ENCODE results near the gene DDX1. TPM values are rescaled to one million over a fixed set of nuclear protein-coding genes. Genes with fewer than 3 reads are reported as not detected.

The DDX1 gene
- total RNA-seq, 1 experiment from 2014 or later = 62.6 TPM

DNA sequence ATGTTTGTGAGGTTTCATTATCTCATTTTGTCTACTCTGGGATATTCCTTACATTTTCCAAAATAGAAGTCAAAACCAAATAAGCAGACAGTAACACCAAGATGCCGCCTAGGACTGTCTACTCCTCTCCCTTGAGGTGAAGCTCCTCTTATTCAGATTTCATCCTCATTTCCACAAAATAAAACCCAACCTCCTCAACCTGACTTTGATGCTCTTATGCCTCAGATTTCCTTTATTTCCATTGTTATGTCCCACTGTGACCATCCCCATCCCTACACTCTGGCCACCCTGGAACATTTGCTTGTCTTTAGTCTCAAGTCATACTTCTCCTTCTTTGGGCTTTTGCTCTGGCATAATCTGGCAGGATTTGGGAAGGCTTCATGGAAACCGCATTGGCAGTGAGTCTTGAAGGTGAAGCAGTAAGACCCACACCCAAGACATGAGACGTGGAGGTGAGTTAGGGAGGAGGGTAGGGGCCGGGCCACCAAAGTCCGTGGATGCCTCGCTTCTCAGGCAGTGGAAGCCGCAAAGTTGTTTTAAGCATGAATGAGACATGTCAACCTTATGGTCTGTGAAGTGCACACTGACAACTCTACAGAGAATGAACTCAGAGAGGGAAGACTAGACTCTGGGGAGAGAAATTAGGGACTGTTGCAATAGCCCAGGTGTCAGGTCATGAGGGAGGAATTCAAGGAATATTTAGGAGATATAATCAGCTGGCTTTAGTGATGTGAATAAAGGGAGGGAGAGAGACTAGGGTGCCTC lies 63.6 kb downstream of the DDX1 start:
- Histone ChIP-seq H3K9ac (ENCODE audit: low read length) (no peak overlapping the region), H2AFZ (ENCODE audit: low read length) (no peak overlapping the region), H3K36me3 (ENCODE audit: low read depth, low read length) (no peaks in the 10 kb centered on the region), H3K4me3 (ENCODE audit: low read length) (no peak overlapping the region), H3K9me2 (replicated peaks; ENCODE audit: low read length) (no peaks in the 10 kb centered on the region), H3F3A (ENCODE audit: low read length, unreplicated experiment) (no peaks in the 10 kb centered on the region), H3K9me3 (ENCODE audit: low read length) (no peaks in the 10 kb centered on the region), H3K27ac (ENCODE audit: low read length) (no peak overlapping the region), H4K20me1 (ENCODE audit: low read length) (no peaks in the 10 kb centered on the region), H3K4me2 (ENCODE audit: low read length) (no peak overlapping the region), H3K4me1 (ENCODE audit: insufficient read depth, low read length) (no peaks in the 10 kb centered on the region), H3K79me2 (ENCODE audit: low read length) (no peaks in the 10 kb centered on the region), H3K27me3 (ENCODE audit: low read length) (peaks cover 96% of the 10 kb centered on the region)
- DNase-seq (no peak), ATAC-seq (no peak)
- POLR2A ChIA-PET (ENCODE audit: unreplicated experiment) = no interaction called here
- intact Hi-C loops (cut with micrococcal nuclease) = no loop called here
- TF ChIP-seq EZH2phosphoT487 (IDR thresholded peaks at IDR 0.05; ENCODE audit: borderline replicate concordance, low read length) = no peak
- TF ChIP-seq, protein P1, sequence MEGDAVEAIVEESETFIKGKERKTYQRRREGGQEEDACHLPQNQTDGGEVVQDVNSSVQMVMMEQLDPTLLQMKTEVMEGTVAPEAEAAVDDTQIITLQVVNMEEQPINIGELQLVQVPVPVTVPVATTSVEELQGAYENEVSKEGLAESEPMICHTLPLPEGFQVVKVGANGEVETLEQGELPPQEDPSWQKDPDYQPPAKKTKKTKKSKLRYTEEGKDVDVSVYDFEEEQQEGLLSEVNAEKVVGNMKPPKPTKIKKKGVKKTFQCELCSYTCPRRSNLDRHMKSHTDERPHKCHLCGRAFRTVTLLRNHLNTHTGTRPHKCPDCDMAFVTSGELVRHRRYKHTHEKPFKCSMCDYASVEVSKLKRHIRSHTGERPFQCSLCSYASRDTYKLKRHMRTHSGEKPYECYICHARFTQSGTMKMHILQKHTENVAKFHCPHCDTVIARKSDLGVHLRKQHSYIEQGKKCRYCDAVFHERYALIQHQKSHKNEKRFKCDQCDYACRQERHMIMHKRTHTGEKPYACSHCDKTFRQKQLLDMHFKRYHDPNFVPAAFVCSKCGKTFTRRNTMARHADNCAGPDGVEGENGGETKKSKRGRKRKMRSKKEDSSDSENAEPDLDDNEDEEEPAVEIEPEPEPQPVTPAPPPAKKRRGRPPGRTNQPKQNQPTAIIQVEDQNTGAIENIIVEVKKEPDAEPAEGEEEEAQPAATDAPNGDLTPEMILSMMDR (conservative IDR thresholded peaks at IDR 0.05; ENCODE audit: low read depth, low read length) = no peak
- no peak for TF ChIP-seq EZH2 (IDR thresholded peaks at IDR 0.05; ENCODE audit: low read length, unreplicated experiment)
- CTCF ChIA-PET = no interaction called here
- no TSS peak for BruUV-seq (replicated peaks)

DNA sequence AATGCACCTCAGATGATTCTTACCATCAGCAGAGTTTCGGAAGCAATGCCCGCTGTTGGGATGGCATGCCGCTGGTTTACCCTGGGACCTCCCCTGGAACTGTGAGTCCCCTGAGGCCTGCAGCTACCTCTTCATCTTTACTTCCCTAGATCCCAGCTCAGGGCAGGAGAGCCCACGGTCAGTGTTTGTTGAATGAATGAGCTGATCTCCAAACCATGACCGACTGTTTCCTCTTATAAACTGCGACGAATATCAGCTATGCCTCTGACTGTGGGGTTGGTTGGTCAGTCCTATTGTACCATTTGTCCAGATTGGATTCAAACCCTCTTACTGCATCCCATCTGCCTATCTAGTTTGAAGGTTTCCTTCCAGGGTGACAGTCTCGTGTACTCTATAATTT lies 64.4 kb downstream of the DDX1 start:
- Histone ChIP-seq H3K4me3 (ENCODE audit: low read length) (no peak overlapping the region), H3K79me2 (ENCODE audit: low read length) (no peaks in the 10 kb centered on the region), H3K9me3 (ENCODE audit: low read length) (no peaks in the 10 kb centered on the region), H3K27me3 (ENCODE audit: low read length) (peaks cover 95% of the 10 kb centered on the region), H3F3A (ENCODE audit: low read length, unreplicated experiment) (no peaks in the 10 kb centered on the region), H3K27ac (ENCODE audit: low read length) (no peak overlapping the region), H3K9ac (ENCODE audit: low read length) (no peak overlapping the region), H3K4me2 (ENCODE audit: low read length) (no peak overlapping the region), H3K4me1 (ENCODE audit: insufficient read depth, low read length) (no peaks in the 10 kb centered on the region), H2AFZ (ENCODE audit: low read length) (no peak overlapping the region), H4K20me1 (ENCODE audit: low read length) (no peaks in the 10 kb centered on the region), H3K9me2 (replicated peaks; ENCODE audit: low read length) (no peaks in the 10 kb centered on the region), H3K36me3 (ENCODE audit: low read depth, low read length) (no peaks in the 10 kb centered on the region)
- POLR2A ChIA-PET (ENCODE audit: unreplicated experiment) = no interaction called here
- ATAC-seq = no peak
- CTCF ChIA-PET = no interaction called here
- DNase-seq = no peak
- intact Hi-C loops (cut with micrococcal nuclease) = no loop called here
- TF ChIP-seq, protein P1 (conservative IDR thresholded peaks at IDR 0.05; ENCODE audit: low read depth, low read length) = no peak
- TF ChIP-seq EZH2phosphoT487 (IDR thresholded peaks at IDR 0.05; ENCODE audit: borderline replicate concordance, low read length) (no peak), EZH2 (IDR thresholded peaks at IDR 0.05; ENCODE audit: low read length, unreplicated experiment) (no peak)
- BruUV-seq (replicated peaks) = no TSS peak

DNA sequence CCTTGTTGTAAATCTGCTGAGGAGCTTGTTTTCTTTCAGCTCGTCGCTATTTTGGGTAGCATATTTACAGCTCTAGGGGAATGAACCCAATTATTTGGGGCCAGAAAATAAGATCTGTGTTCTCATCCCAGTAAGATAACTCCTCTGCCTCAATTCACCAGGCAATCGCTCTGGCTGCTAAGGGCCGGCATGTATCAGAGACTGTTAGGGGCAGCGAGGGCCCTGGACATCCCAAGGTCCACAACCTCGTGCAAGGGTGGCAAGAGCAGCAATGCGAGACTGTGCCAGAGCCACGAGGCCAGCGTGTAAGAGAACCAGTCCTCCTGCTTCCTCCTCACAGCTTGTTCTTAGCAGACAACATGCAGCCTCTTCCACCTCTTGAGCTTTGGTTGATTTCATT lies 66.1 kb downstream of the DDX1 start:
- TF ChIP-seq EZH2 (IDR thresholded peaks at IDR 0.05; ENCODE audit: low read length, unreplicated experiment) (no peak), EZH2phosphoT487 (IDR thresholded peaks at IDR 0.05; ENCODE audit: borderline replicate concordance, low read length) (no peak)
- TF ChIP-seq, protein P1 (conservative IDR thresholded peaks at IDR 0.05; ENCODE audit: low read depth, low read length) = no peak
- Histone ChIP-seq H3K4me2 (ENCODE audit: low read length) (no peak overlapping the region), H3K27me3 (ENCODE audit: low read length) (peaks cover 98% of the 10 kb centered on the region), H3F3A (ENCODE audit: low read length, unreplicated experiment) (no peaks in the 10 kb centered on the region), H3K79me2 (ENCODE audit: low read length) (no peaks in the 10 kb centered on the region), H2AFZ (ENCODE audit: low read length) (no peak overlapping the region), H3K9ac (ENCODE audit: low read length) (no peak overlapping the region), H3K9me2 (replicated peaks; ENCODE audit: low read length) (no peaks in the 10 kb centered on the region), H3K36me3 (ENCODE audit: low read depth, low read length) (no peaks in the 10 kb centered on the region), H4K20me1 (ENCODE audit: low read length) (no peaks in the 10 kb centered on the region), H3K4me3 (ENCODE audit: low read length) (no peak overlapping the region), H3K27ac (ENCODE audit: low read length) (no peak overlapping the region), H3K4me1 (ENCODE audit: insufficient read depth, low read length) (no peaks in the 10 kb centered on the region), H3K9me3 (ENCODE audit: low read length) (no peaks in the 10 kb centered on the region)
- ATAC-seq (no peak), DNase-seq (no peak)
- intact Hi-C loops (cut with micrococcal nuclease) = no loop called here
- CTCF ChIA-PET = no interaction called here
- POLR2A ChIA-PET (ENCODE audit: unreplicated experiment) = no interaction called here
- BruUV-seq (replicated peaks) = no TSS peak
